ENCODE data around the gene CLDN7.

The CLDN7 gene

DNA sequence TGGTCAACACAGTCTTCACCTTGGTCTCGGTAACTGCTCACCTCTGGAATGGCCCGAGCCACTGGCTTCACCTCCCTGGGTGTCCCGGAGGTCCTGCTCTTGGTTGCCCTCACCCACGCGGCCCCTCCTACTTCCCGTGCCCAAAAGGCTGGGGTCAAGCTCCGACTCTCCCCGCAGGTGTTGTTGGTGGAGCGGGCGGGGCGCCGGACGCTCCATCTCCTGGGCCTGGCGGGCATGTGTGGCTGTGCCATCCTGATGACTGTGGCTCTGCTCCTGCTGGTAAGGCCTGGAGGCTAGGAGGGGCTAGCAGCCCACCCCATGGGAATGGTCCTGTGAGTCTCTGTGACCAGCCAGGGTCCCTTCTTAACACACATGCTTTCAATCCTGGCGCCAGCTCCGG is 22.6 kb upstream of the CLDN7 start:
- DNase-seq = no peak

DNA sequence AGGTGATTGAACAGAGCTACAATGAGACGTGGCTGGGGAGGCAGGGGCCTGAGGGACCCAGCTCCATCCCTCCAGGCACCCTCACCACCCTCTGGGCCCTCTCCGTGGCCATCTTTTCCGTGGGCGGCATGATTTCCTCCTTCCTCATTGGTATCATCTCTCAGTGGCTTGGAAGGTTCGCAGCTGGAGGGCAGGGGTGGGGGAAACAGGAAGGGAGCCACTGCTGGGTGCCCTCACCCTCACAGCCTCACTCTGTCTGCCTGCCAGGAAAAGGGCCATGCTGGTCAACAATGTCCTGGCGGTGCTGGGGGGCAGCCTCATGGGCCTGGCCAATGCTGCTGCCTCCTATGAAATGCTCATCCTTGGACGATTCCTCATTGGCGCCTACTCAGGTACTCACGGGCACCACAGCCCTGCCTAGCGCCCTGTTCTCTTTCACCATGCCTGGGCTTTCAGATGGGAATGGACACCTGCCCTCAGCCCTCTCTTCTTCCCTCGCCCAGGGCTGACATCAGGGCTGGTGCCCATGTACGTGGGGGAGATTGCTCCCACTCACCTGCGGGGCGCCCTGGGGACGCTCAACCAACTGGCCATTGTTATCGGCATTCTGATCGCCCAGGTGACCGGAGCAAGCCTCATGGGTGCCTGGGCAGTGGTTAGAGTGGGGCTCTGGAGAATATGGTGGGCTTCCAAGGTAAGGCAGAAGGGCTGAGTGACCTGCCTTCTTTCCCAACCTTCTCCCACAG is 21.4 kb upstream of the CLDN7 start:
- peak; percentile 30 for DNase-seq

DNA sequence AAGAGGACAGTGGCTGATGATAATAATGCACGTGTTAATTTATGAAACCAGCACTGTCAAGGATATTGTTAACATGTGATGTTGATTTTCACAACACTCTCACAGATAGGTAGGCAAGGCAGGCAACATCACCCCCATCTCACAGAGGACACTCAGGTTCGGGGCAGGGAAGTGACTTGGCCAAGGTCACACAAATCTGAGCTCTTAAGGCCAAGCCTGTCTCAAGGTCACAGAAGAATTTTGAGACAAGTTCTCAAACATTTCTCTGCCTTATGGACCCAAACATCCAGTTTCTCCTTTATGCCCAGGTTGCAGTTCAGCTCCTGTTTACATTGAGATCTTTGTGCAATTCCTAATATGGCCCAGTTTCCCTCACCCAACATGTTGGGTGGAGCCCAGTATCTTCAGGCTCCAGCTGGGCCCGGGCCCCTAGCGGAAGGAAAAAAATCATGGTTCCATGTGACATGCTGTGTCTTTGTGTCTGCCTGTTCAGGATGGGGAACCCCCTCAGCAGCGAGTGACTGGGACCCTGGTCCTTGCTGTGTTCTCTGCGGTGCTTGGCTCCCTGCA is 20.6 kb upstream of the CLDN7 start:
- peak; percentile 22 for DNase-seq

GRCh38 chr17:7281953-7282751 is 19.9 kb upstream of the CLDN7 start:
- no peak for DNase-seq

DNA sequence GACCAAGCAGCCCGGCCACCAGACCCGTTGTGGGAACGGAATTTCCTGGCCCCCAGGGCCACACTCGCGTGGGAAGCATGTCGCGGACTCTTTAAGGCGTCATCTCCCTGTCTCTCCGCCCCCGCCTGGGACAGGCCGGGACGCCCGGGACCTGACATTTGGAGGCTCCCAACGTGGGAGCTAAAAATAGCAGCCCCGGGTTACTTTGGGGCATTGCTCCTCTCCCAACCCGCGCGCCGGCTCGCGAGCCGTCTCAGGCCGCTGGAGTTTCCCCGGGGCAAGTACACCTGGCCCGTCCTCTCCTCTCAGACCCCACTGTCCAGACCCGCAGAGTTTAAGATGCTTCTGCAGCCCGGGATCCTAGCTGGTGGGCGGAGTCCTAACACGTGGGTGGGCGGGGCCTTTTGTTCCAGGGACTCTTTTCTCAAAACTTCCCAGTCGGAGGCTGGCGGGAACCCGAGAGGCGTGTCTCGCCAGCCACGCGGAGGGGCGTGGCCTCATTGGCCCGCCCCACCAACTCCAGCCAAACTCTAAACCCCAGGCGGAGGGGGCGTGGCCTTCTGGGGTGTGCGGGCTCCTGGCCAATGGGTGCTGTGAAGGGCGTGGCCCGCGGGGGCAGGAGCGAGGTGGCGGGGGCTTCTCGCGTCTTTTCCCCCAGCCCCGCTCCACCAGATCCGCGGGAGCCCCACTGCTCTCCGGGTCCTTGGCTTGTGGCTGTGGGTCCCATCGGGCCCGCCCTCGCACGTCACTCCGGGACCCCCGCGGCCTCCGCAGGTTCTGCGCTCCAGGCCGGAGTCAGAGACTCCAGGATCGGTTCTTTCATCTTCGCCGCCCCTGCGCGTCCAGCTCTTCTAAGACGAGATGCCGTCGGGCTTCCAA is 19.0 kb upstream of the CLDN7 start, which contains the start of gene SLC2A4:
Gene SLC2A4 (plus strand): TSS at position 645 of the 879 bp plus-strand sequence. CDS start 217 bp downstream, at position 862.
- DNase-seq = peak; percentile 99

DNA sequence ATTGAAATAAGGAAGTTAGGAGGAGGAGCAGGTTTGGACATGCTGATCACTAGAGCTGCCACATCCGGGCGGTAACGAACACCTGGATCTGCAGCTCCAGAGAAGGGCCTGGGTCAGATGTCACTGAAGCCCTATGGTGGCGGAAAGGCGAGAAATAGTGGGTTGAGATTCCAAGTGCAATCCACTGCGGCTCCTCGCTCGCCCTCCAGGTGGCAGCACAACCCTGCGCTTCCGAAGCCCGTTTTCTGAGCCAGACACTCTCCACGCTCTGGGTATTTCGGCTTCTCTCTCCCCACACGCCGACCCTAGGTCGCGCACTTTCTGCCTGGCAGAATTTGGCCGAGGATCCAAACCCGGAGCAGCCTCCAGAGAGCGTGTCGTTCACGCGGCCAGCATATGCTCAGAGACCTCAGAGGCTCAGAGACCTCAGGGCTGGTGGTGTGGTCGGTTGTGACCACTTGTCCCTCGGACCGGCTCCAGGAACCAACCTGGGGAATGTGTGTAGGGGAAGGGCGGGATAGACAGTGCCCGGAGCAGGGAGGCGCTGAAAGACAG is 18.3 kb upstream of the CLDN7 start:
- DNase-seq = peak; percentile 90

GRCh38 chr17:7279448-7279847 is 17.2 kb upstream of the CLDN7 start:
- no peak for DNase-seq

DNA sequence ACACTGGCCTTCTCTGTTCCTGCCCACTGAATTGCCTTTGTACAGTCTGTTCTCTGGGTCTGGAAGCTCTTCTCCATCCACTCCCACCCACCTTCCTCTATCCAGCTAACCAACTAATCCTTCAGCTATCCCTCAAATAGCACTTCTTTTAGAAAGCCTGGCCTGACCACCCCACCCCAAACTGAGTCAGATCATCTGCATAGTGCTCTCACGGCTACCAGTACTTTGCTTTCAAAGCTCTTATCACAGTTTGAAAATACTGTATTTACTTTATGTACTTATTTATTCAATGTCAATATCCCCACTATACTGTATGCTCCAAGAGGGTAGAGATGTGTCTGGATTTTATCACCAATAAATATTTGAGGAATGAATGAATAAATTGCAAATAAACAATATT is 4.5 kb upstream of the CLDN7 start:
- DNase-seq = no peak

DNA sequence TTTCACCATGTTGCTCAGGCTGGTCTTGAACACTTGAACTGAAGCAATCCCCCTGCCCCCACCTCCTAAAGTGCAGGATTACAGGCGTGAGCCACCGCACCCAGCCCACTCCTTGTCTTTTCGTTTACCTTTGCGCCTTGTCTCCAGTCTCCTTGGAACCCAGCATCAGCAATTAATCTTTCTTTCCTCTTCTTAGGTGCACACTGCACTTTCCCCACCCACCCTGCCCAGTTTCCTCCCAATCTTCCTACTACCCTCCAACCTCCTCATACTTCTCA is 1.5 kb upstream of the CLDN7 start:
- DNase-seq = no peak

- peak; percentile 47 for DNase-seq
These were observed 890 bp upstream of the CLDN7 start for GRCh38 chr17:7262935-7263800.

GRCh38 chr17:7261379-7262191 is 693 bp downstream of the CLDN7 start:
- DNase-seq = no peak

DNA sequence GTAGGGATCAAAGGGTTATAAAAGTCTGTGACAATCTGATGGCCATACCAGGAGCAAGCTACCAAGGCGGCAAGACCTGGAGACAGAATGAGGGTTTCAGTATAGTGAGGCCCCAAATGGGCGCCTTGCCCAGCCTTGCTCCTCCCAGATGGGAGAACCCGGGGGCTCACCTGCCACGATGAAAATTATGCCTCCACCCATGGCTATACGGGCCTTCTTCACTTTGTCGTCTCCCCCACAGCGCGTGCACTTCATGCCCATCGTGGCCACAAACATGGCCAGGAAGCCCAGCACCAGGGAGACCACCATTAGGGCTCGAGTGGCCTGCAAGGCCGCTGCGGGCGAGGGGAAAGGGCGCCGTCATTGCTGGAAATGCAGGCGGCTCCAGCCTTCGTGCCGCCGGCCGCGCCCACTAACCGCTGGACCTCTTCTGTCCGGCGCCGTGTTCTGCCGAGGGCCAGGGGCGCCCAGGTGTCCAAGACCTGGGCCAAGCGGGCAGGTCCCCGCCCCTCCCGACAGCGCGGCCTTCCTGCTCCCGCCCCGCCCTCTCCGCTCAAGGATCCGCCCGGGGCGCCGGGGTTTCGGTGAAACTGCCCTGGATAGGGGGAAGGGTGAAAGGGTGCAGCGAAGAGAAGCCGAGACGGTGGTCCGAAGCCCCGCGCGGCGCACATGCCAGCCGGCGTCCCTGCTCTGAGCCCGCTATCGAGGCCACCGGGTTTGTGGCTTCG is 1.5 kb downstream of the CLDN7 start:
- DNase-seq = no peak

DNA sequence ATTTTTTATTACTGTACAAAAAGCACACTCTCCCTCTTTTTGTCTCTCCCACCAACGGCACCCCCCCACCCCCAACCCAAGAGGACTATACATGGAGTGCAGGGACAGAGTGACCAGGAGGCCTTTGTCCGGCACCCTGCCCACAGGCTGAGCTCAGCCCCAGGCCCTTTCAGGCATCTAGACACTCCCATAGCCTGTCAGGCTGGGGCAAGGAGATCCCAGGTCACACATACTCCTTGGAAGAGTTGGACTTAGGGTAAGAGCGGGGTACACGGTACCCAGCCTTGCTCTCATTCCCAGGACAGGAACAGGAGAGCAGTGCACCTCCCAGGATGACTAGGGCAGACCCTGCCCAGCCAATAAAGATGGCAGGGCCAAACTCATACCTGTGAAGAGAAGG is 2.1 kb downstream of the CLDN7 start:
- no peak for DNase-seq

- DNase-seq = no peak
These were observed 2.8 kb downstream of the CLDN7 start for GRCh38 chr17:7259555-7259889.

GRCh38 chr17:7258731-7259554 is 3.3 kb downstream of the CLDN7 start:
- peak; percentile 86 for DNase-seq

- no peak for DNase-seq
These were observed 5.4 kb downstream of the CLDN7 start for GRCh38 chr17:7256766-7257456.

- no peak for DNase-seq
These were observed 7.8 kb downstream of the CLDN7 start for GRCh38 chr17:7254511-7254910.

- no peak for DNase-seq
These were observed 9.2 kb downstream of the CLDN7 start for GRCh38 chr17:7253082-7253481.

Data from suppressor macrophage treated with lipopolysaccharide for 4 hours (primary cell).